DOHH2 (cell line): ENCODE data around the gene PROKR2.

ENCODE experiments used
- CTCF ChIP-seq: fragments of 200-600 bp; sonication (generic); IDR thresholded peaks from one replicate; pipeline ENCODE4 v1.5.1; 2014; ENCODE audit warnings: antibody characterized with exemption, mild to moderate bottlenecking, low read depth, low read length; ENCODE audit not compliant: poor library complexity, severe bottlenecking
- EZH2phosphoT487 ChIP-seq: fragments of 200-600 bp; sonication (generic); IDR thresholded peaks from 2 replicates; pipeline ENCODE4 v1.6.1; 2017; ENCODE audit warnings: borderline replicate concordance, mild to moderate bottlenecking, antibody characterized with exemption, low read length, moderate library complexity, mixed read lengths

GRCh38 chr20:5313916-5314315 is 2.8 kb downstream of the PROKR2 start:
- TF ChIP-seq CTCF (no peak), EZH2phosphoT487 (no peak)
